ENCODE data around the gene MYL3.

The MYL3 gene

GRCh38 chr3:46897829-46898320, 34.6 kb upstream of the MYL3 start:
- peak; percentile 19 for TF ChIP-seq CTCF (IDR thresholded peaks at IDR 0.05; ENCODE audit: insufficient read depth, low read length, poor library complexity, severe bottlenecking)
- no peak for DNase-seq (ENCODE audit: extremely low read depth, insufficient read length)
- H3K36me3 ChIP-seq (ENCODE audit: control insufficient read depth, insufficient read depth, low read length): no peaks in the 10 kb centered on the region
- H3K4me3 ChIP-seq (replicated peaks; ENCODE audit: low read depth, low read length): no peak overlapping the region
- H3K27me3 ChIP-seq (replicated peaks; ENCODE audit: control insufficient read depth, insufficient read depth, low read length): no peaks in the 10 kb centered on the region; the same call in 1 of the 2 replicates

GRCh38 chr3:46897031-46897430, 33.8 kb upstream of the MYL3 start:
- no peaks in the 10 kb centered on the region; the same call in 1 of the 2 replicates for H3K27me3 ChIP-seq (replicated peaks; ENCODE audit: control insufficient read depth, insufficient read depth, low read length)
- no peak for TF ChIP-seq CTCF (IDR thresholded peaks at IDR 0.05; ENCODE audit: insufficient read depth, low read length, poor library complexity, severe bottlenecking)
- H3K4me3 ChIP-seq (replicated peaks; ENCODE audit: low read depth, low read length): no peak overlapping the region
- no peaks in the 10 kb centered on the region for H3K36me3 ChIP-seq (ENCODE audit: control insufficient read depth, insufficient read depth, low read length)
- no peak for DNase-seq (ENCODE audit: extremely low read depth, insufficient read length)

- TF ChIP-seq CTCF (IDR thresholded peaks at IDR 0.05; ENCODE audit: insufficient read depth, low read length, poor library complexity, severe bottlenecking): no peak
- no peak overlapping the region for H3K4me3 ChIP-seq (replicated peaks; ENCODE audit: low read depth, low read length)
- H3K36me3 ChIP-seq (ENCODE audit: control insufficient read depth, insufficient read depth, low read length): no peaks in the 10 kb centered on the region
- peaks cover 3% of the 10 kb centered on the region for H3K27me3 ChIP-seq (replicated peaks; ENCODE audit: control insufficient read depth, insufficient read depth, low read length)
- no peak for DNase-seq (ENCODE audit: extremely low read depth, insufficient read length)
Measured at GRCh38 chr3:46896386-46896785, 33.1 kb upstream of the MYL3 start.

- Histone ChIP-seq H3K36me3 (ENCODE audit: control insufficient read depth, insufficient read depth, low read length) (no peaks in the 10 kb centered on the region), H3K27me3 (replicated peaks; ENCODE audit: control insufficient read depth, insufficient read depth, low read length) (peaks cover 3% of the 10 kb centered on the region), H3K4me3 (replicated peaks; ENCODE audit: low read depth, low read length) (no peak overlapping the region)
- DNase-seq (ENCODE audit: extremely low read depth, insufficient read length): no peak
- no peak for TF ChIP-seq CTCF (IDR thresholded peaks at IDR 0.05; ENCODE audit: insufficient read depth, low read length, poor library complexity, severe bottlenecking)
Measured at GRCh38 chr3:46895761-46896160, 32.5 kb upstream of the MYL3 start.

- peak; percentile 55 for DNase-seq (ENCODE audit: extremely low read depth, insufficient read length)
- TF ChIP-seq CTCF (IDR thresholded peaks at IDR 0.05; ENCODE audit: insufficient read depth, low read length, poor library complexity, severe bottlenecking): peak; percentile 93
- peaks cover 3% of the 10 kb centered on the region for H3K27me3 ChIP-seq (replicated peaks; ENCODE audit: control insufficient read depth, insufficient read depth, low read length)
- H3K36me3 ChIP-seq (ENCODE audit: control insufficient read depth, insufficient read depth, low read length): no peaks in the 10 kb centered on the region
- no peak overlapping the region for H3K4me3 ChIP-seq (replicated peaks; ENCODE audit: low read depth, low read length)
Measured at GRCh38 chr3:46895204-46895660, 32.0 kb upstream of the MYL3 start.

GRCh38 chr3:46894256-46894655, 31.0 kb upstream of the MYL3 start:
- TF ChIP-seq CTCF (IDR thresholded peaks at IDR 0.05; ENCODE audit: insufficient read depth, low read length, poor library complexity, severe bottlenecking): no peak
- no peaks in the 10 kb centered on the region for H3K36me3 ChIP-seq (ENCODE audit: control insufficient read depth, insufficient read depth, low read length)
- no peak overlapping the region for H3K4me3 ChIP-seq (replicated peaks; ENCODE audit: low read depth, low read length)
- DNase-seq (ENCODE audit: extremely low read depth, insufficient read length): no peak
- peaks cover 3% of the 10 kb centered on the region for H3K27me3 ChIP-seq (replicated peaks; ENCODE audit: control insufficient read depth, insufficient read depth, low read length)

All from GM06990 (cell line).